NCI-H2196 (cell line): ENCODE data around the gene TSHR.
"Not testable (repeated sequence)": the region's sequence is repeated elsewhere in the genome, so short reads cannot be mapped to it uniquely, and the experiment has no call there.

ENCODE experiments used
- DNase-seq: peaks from one replicate; lab custom pipeline; 2025; ENCODE audit not compliant: unreplicated experiment; lab: John Stamatoyannopoulos, UW

Gene TSHR

GRCh38 chr14:81062816-81063215 is 107.4 kb downstream of the TSHR start:
- no peak for DNase-seq

DNA sequence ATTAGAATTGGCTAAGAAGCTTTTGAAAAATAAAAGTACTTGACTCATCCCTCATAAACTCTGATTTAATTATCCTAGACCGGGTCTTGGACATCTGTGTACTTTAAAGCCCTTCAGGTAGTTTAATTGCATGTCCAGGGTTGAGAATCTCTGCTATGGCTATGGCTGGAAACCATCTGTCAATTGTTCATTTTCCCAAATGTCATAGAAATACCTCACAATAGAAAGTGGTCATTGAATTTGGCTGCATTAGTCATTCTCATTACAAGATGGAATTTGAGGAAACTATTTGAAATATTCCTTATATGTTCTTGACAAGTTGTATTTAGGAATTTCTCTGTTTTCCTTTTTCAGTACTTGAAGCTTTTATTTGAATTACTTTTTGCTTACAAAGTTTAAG is 111.3 kb downstream of the TSHR start:
- DNase-seq: no peak

GRCh38 chr14:81067156-81067555 is 111.7 kb downstream of the TSHR start:
- DNase-seq: no peak

DNA sequence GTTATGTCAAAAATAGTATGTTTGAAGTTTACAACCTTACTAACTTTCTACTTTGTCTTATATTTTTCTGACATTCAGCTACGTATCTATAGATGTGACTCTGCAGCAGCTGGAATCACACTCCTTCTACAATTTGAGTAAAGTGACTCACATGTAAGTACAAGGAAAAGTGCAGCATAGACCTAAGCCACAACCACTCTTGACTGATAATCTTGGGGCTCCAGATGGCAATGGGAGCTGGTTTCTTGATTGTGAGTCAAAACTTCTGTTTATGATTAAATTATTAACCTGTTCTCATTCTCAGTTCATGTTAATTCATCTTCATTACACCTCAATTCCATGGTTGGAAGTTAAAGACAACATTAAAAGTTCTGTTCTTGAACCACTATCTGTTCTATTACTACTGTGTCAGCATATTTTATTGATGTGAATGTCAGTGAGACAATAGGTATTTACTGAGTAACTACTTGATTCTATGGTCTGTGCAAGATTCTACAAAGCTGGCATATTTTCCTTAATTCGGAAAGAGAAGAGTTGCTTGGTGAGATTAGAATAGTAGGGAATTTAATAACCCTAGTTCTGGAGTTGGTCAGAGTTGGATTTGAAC is 112.9 kb downstream of the TSHR start:
- no peak for DNase-seq

DNA sequence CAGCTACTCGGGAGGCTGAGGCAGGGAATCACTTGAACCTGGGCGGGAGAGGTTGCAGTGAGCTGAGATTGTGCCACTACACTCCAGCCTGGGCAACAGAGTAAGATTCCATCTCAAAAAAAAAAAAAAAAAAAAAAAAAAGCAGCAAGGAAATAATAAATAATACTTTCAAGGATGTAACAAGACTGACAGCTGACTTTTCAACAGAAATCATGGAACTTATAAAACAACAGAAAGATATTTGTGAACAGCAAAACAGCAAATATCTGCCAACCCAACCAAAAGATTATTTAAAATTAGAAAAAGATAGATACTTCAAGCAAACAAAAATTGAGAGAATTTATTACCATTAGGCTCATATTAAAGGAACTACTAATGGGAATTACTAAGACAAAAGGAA is 115.1 kb downstream of the TSHR start:
- no peak for DNase-seq

GRCh38 chr14:81085596-81085995 is 130.2 kb downstream of the TSHR start:
- DNase-seq: no peak

DNA sequence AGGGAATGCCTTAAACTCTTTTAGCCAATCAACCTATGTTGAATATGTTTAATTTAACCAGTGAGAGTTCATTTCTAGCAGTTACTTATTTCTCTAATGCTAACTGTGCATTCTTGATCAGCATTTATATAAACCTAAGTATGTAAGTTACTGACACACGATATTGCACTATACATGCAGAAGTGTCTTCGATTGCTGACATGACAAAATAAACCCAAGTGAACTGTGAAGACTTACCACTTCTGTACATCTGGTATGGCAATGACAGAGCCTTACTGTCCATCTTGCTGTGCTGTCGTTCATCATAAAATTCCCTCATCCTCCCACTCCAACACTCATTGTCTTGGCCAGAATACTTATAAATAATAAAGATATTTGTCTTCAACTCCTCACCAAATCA is 131.8 kb downstream of the TSHR start:
- DNase-seq: no peak

GRCh38 chr14:81091139-81091538 is 135.7 kb downstream of the TSHR start:
- no peak for DNase-seq

DNA sequence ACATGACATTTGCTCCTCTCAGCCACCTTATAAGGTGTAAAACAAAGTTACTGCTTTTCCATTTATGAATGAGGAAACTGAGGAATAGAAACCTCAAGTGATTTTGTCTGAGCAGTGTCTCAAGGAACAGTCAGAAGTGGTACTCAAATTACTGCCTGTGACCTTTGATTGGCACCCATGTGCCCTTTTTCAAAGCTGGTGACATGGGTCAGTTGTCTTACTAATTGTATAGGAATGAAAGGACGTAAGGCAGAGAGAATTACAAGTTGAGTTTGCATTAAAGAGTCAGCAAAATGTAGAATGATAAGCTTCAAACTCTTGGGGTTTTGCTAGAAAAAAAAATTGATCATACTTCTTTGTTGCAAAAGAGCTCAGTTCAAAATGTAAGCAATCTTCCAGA is 136.2 kb downstream of the TSHR start:
- no peak for DNase-seq

DNA sequence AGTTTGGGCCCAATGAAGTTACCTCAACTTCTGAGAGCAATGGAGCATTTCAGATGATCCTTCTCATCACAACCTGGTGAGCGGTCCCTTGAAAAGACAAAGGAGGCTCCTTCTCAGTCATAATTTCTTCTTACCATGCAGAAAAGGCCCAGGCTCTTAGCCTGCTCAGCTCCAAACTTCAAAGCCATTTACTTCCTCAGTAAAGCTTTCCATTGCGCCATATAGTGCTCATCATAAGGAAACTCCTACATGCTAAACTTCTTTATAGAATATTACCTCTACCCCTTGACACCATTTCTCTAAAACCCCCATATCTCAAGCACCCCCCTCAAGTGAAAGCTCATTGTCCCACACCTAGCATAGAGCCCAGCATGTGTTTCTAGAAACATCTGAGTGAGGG is 138.2 kb downstream of the TSHR start:
- no peak for DNase-seq

GRCh38 chr14:81095539-81095938 is 140.1 kb downstream of the TSHR start:
- DNase-seq: no peak

DNA sequence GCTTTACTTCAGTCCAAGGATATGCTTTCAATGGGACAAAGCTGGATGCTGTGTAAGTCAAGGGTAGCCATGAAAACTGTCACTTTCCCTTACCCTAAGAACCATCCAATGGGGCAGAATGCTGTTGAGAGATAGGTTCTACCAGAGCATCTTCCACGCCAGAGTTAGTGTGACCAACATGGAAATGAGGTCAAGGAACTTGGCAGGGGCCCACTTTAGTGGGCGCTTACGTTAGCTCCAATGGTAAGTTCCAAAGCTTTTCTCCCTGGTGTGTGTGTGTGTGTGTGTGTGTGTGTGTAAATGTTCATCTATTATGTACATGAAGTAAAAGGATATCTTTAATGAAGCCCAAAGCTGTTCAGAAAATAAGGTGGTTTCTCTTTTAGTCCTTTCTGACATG is 141.2 kb downstream of the TSHR start:
- no peak for DNase-seq

DNA sequence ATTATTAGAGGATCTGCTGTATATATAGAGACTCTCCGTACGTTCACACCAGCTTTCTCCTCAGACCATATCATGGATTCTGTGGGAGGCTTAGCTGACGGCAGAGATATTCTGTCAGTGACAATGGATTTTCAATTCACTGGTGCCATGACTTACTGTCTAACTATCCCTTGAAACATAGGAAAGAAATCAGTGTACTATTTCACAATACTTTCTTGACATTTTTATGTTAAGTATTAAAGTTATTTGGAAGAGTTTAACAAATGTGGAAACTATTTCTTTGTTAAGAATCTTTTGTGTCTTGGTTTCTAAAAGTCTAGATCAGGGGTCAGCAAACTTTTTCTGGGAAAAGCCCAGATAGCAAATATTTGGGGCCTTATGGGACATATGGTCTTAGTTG is 146.8 kb downstream of the TSHR start:
- DNase-seq: no peak

DNA sequence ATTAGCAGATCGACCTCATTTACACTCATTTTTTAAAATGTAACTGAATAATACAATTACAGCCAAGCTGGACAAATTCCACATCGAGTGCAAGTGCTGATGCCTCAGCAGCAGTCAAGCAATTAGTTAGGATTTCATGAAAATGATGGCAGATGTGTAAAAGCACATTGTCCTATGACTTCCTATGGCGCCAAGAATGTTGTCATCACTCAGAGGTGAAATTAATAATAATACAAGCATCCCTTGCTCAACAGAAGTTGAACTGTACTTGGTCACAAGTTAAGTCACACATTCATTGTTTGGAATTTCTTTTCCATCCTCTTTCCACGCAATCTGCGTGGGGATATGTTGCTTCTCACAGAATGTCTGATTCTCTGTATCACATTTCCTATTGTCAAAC is 148.0 kb downstream of the TSHR start:
- no peak for DNase-seq

- DNase-seq: no peak
Measured at GRCh38 chr14:81105378-81105777, 150.0 kb downstream of the TSHR start.

- DNase-seq: no peak
Measured at GRCh38 chr14:81105961-81106360, 150.5 kb downstream of the TSHR start.

- DNase-seq: no peak
Measured at GRCh38 chr14:81110186-81110585, 154.8 kb downstream of the TSHR start.

DNA sequence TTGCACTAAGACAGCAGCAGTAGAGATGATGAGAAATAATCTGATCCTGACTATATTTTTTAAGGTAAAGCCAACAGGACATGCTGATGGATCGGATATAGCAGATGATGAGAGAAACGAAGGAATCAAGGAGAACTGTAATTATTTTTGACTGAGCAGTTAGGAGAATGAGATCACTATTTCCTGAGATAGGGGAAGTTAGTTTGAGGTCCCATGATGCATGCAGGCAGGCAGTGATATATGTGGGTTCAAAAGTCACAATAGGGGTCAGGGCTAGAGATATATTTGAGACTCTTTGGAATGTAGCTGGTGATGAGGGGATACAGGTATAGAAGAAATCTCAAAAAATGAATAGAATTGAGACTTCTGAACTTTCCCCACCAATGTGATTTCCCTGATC is 157.8 kb downstream of the TSHR start:
- no peak for DNase-seq

DNA sequence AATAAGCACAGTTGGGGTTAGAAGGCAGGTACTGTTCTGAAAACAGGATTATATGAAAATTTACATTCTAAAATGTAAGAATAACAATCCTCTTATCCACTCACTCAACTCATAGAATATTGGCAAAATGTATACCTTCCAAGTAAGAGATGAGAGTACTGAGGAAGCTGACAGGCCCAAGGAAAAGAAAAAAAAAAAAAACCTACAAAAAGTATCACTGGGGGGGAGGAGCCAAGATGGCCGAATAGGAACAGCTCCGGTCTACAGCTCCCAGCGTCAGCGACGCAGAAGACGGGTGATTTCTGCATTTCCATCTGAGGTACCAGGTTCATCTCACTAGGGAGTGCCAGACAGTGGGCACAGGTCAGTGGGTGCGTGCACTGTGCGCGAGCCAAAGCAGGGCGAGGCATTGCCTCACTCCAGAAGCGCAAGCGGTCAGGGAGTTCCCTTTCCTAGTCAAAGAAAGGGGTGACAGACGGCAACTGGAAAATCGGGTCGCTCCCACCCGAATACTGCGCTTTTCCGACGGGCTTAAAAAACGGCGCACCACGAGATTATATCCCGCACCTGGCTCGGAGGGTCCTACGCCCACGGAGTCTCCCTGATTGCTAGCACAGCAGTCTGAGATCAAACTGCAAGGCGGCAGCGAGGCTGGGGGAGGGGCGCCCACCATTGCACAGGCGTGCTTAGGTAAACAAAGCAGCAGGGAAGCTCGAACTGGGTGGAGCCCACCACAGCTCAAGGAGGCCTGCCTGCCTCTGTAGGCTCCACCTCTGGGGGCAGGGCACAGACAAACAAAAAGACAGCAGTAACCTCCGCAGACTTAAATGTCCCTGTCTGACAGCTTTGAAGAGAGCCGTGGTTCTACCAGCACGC is 158.8 kb downstream of the TSHR start:
- DNase-seq: not testable (repeated sequence)

DNA sequence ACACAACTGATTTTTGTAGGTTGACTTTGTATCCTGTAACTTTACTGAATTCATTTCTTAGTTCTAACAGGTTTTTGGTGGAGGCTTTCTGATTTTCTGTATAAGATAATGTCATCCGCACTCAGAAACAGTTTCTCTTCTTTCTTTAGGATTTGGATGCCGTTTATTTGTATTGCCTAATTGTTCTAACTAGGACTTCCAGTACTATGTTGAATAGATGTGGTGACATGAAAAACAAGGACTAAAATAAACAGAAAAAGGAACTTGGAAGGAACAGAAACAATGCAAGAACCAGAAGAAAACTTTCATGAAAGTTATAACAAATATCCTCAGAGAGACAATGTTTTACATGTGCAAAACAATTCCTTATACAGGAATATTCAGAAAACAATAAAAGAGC is 165.1 kb downstream of the TSHR start:
- no peak for DNase-seq

- DNase-seq: no peak
Measured at GRCh38 chr14:81122326-81122725, 166.9 kb downstream of the TSHR start.

DNA sequence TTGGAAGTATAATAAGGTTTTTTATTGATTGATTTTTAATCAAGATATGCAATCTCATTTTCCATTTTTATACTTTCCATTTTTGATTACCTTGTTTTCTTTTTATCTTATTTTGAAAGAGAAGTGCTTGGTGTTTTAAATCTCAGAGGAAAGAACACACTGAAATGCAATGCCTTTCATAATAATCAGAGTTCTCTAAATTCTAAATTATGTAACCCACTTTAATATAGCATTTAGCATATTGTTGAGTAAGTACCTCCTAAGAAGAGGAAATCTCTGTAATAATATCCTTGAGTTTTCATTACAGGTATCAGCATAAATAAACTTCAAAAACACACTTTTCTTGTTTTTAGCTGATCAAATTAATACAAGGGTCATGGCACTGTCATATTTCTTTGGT is 168.4 kb downstream of the TSHR start:
- no peak for DNase-seq

GRCh38 chr14:81125536-81125935 is 170.1 kb downstream of the TSHR start:
- no peak for DNase-seq
